Loucy (cell line): ENCODE measurements around the gene ETFA.

Experiments
- CTCF ChIP-seq: fragments of 200-600 bp; sonication (generic); conservative IDR thresholded peaks from 2 replicates; pipeline ENCODE4 v1.5.1; 2014; ENCODE audit warnings: mild to moderate bottlenecking, antibody characterized with exemption, low read length
- EZH2phosphoT487 ChIP-seq: fragments of 200-600 bp; IDR thresholded peaks from 2 replicates; pipeline ENCODE4 v1.6.1; 2018; ENCODE audit warnings: antibody characterized with exemption, mild to moderate bottlenecking, moderate library complexity, borderline replicate concordance

- TF ChIP-seq CTCF (no peak), EZH2phosphoT487 (no peak)
These were observed 104.8 kb downstream of the ETFA start for GRCh38 chr15:76206325-76206976.
